Neural progenitor cell (in vitro differentiated cells): ENCODE measurements around the gene CDK10. TPM values are rescaled to one million over a fixed set of nuclear protein-coding genes. Genes with fewer than 3 reads are reported as not detected.
"Not testable (repeated sequence)": the region's sequence is repeated elsewhere in the genome, so short reads cannot be mapped to it uniquely, and the experiment has no call there.

Experiments
- DNase-seq: peaks from one replicate; pipeline ENCODE4 v3.0.0-alpha.2; 2016; ENCODE audit warnings: low spot score
- H2AFZ ChIP-seq: fragments of 200-600 bp; sonication (generic); replicated peaks from 2 replicates; pipeline ENCODE4 v1.6.1; 2016; ENCODE audit warnings: antibody characterized with exemption
- H3F3A ChIP-seq: fragments of 200-600 bp; sonication (generic); 2 replicates; pipeline ENCODE4 v1.6.1; 2016; ENCODE audit warnings: antibody characterized with exemption, low read depth
- H3K27ac ChIP-seq: fragments of 200-600 bp; sonication (generic); 2 replicates; pipeline ENCODE4 v1.5.1; 2016; ENCODE audit warnings: mild to moderate bottlenecking
- H3K27me3 ChIP-seq: fragments of 200-600 bp; sonication (generic); 2 replicates; pipeline ENCODE4 v1.6.1; 2016; ENCODE audit warnings: mild to moderate bottlenecking, moderate library complexity
- H3K36me3 ChIP-seq: fragments of 200-600 bp; sonication (generic); 2 replicates; pipeline ENCODE4 v1.5.1; 2016
- H3K4me1 ChIP-seq: fragments of 200-600 bp; sonication (generic); 2 replicates; pipeline ENCODE4 v1.6.1; 2016; ENCODE audit warnings: mixed run types
- H3K4me2 ChIP-seq: fragments of 200-600 bp; sonication (generic); 2 replicates; pipeline ENCODE4 v1.6.1; 2016
- H3K4me3 ChIP-seq: fragments of 200-600 bp; sonication (generic); 2 replicates; pipeline ENCODE4 v1.5.1; 2016
- H3K79me2 ChIP-seq: fragments of 200-600 bp; sonication (generic); 2 replicates; pipeline ENCODE4 v1.6.1; 2016; ENCODE audit warnings: low read depth
- H3K9ac ChIP-seq: fragments of 200-600 bp; sonication (generic); 2 replicates; pipeline ENCODE4 v1.6.1; 2016
- H3K9me3 ChIP-seq: fragments of 200-600 bp; sonication (generic); 2 replicates; pipeline ENCODE4 v1.5.1; 2016; ENCODE audit warnings: low read depth
- H4K20me1 ChIP-seq: fragments of 200-600 bp; sonication (generic); 2 replicates; pipeline ENCODE4 v1.6.1; 2016; ENCODE audit warnings: low read depth
- H3K27ac Mint-ChIP-seq: 3 replicates; pipeline ENCODE4 v1.8.0; 2021; ENCODE audit warnings: mixed read lengths
- H3K27me3 Mint-ChIP-seq: 2 replicates; pipeline ENCODE4 v1.8.0; 2022; ENCODE audit warnings: low read depth, mild to moderate bottlenecking, inconsistent platforms, moderate library complexity, mixed read lengths; ENCODE audit not compliant: insufficient read depth
- H3K36me3 Mint-ChIP-seq: 3 replicates; pipeline ENCODE4 v1.8.0; 2021; ENCODE audit warnings: mixed read lengths
- H3K4me1 Mint-ChIP-seq: 3 replicates; pipeline ENCODE4 v1.8.0; 2021; ENCODE audit warnings: mixed read lengths
- H3K4me3 Mint-ChIP-seq: 3 replicates; pipeline ENCODE4 v1.8.0; 2021; ENCODE audit warnings: mild to moderate bottlenecking, moderate library complexity, mixed read lengths
- H3K9me3 Mint-ChIP-seq: 3 replicates; pipeline ENCODE4 v1.8.0; 2020; ENCODE audit warnings: mixed read lengths
- EZH2 ChIP-seq: fragments of 200-600 bp; sonication (generic); IDR thresholded peaks from 2 replicates; pipeline ENCODE4 v1.6.1; 2017; ENCODE audit warnings: antibody characterized with exemption, mild to moderate bottlenecking, moderate library complexity
- EZH2phosphoT487 ChIP-seq: fragments of 200-600 bp; sonication (generic); IDR thresholded peaks from 2 replicates; pipeline ENCODE4 v1.6.1; 2017; ENCODE audit warnings: antibody characterized with exemption
- total RNA-seq: library from RNA; depleted of rRNA; stranded (reverse); fragments of >200 nt; gene quantifications from 2 replicates; pipeline ENCODE4 v1.2.3, GENCODE V29; 2015; ENCODE audit warnings: low replicate concordance
- TF ChIP-seq, protein P1 (sequence below): fragments of 200-600 bp; sonication (generic); IDR thresholded peaks from 2 replicates; pipeline ENCODE4 v1.5.1; 2017; ENCODE audit warnings: antibody characterized with exemption, mild to moderate bottlenecking

CDK10 gene
- total RNA-seq, 1 donor from 2014 or later: 75.6 TPM

DNA sequence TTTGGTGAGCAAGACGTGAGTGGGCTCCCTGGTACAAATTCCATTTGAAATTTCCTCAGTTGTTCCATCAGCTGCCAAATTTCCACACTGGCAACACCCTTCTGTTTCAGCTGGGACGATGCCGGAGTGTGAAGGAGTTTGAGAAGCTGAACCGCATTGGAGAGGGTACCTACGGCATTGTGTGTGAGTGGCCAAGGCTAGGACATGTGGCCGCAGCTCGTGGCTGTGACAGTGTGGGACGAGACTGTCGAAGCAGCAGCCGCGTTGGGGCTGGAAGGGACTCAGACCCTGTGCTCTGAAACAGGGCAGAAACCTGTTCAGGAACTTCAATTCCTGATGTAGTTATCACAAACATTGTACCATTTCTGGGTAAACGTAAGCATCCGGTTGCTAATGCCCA is 2.7 kb downstream of the CDK10 start:
- peaks cover 14% of the 10 kb centered on the region for H3K4me1 Mint-ChIP-seq
- no peak for DNase-seq

DNA sequence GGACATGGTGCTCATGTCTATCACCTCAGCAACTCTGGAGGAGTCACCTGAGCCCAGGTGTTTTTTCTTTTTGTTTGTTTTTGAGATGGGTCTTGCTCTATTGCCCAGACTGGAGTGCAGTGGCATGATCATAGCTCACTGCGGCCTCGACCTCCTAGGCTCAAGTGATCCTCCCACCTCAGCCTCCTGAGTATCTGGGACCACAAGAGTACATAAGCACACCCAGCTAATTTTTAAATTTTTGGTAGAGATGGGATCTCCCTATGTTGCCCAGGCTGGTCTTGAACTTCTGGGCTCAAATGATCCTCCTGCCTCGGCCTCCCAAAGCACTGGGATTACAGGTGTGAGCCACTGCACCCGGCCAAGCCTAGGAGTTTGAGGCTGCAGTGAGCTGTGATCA is 3.1 kb downstream of the CDK10 start:
- not testable (repeated sequence) for H3K4me3 Mint-ChIP-seq, H2AFZ ChIP-seq, H3F3A ChIP-seq, H3K27ac Mint-ChIP-seq, H4K20me1 ChIP-seq, H3K4me1 ChIP-seq, H3K9me3 ChIP-seq, H3K9ac ChIP-seq, H3K27ac ChIP-seq, H3K9me3 Mint-ChIP-seq, H3K27me3 ChIP-seq, H3K4me2 ChIP-seq, H3K36me3 ChIP-seq, DNase-seq, H3K4me3 ChIP-seq
- Mint-ChIP-seq H3K4me1 (peaks cover 14% of the 10 kb centered on the region), H3K36me3 (peaks cover 25% of the 10 kb centered on the region), H3K27me3 (peaks cover 14% of the 10 kb centered on the region)
- peaks cover 31% of the 10 kb centered on the region for H3K79me2 ChIP-seq

More for the DNA sequence above, 2.7 kb downstream of the CDK10 start:
- Histone ChIP-seq H3K9ac (no peak overlapping the region), H2AFZ (no peak overlapping the region), H3K9me3 (no peaks in the 10 kb centered on the region), H3K79me2 (peaks cover 31% of the 10 kb centered on the region), H3K27me3 (no peaks in the 10 kb centered on the region), H3K4me3 (no peak overlapping the region), H3K36me3 (no peaks in the 10 kb centered on the region), H3K4me2 (no peak overlapping the region), H3K4me1 (peaks cover 5% of the 10 kb centered on the region), H3F3A (peaks cover 7% of the 10 kb centered on the region), H3K27ac (no peak overlapping the region), H4K20me1 (no peaks in the 10 kb centered on the region)
- TF ChIP-seq, protein P1, sequence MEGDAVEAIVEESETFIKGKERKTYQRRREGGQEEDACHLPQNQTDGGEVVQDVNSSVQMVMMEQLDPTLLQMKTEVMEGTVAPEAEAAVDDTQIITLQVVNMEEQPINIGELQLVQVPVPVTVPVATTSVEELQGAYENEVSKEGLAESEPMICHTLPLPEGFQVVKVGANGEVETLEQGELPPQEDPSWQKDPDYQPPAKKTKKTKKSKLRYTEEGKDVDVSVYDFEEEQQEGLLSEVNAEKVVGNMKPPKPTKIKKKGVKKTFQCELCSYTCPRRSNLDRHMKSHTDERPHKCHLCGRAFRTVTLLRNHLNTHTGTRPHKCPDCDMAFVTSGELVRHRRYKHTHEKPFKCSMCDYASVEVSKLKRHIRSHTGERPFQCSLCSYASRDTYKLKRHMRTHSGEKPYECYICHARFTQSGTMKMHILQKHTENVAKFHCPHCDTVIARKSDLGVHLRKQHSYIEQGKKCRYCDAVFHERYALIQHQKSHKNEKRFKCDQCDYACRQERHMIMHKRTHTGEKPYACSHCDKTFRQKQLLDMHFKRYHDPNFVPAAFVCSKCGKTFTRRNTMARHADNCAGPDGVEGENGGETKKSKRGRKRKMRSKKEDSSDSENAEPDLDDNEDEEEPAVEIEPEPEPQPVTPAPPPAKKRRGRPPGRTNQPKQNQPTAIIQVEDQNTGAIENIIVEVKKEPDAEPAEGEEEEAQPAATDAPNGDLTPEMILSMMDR: no peak
- TF ChIP-seq EZH2 (no peak), EZH2phosphoT487 (no peak)
- Mint-ChIP-seq H3K27ac (no peak overlapping the region), H3K36me3 (peaks cover 28% of the 10 kb centered on the region), H3K9me3 (peaks cover 9% of the 10 kb centered on the region), H3K4me3 (no peak overlapping the region), H3K27me3 (peaks cover 17% of the 10 kb centered on the region)

GRCh38 chr16:89690392-89690901 is 4.0 kb downstream of the CDK10 start:
- H3K9me3 Mint-ChIP-seq: peaks cover 2% of the 10 kb centered on the region
- Histone ChIP-seq H3K4me1 (peaks cover 5% of the 10 kb centered on the region), H3K27ac (no peak overlapping the region), H3K4me2 (no peak overlapping the region), H3K9me3 (no peaks in the 10 kb centered on the region), H3F3A (peaks cover 7% of the 10 kb centered on the region), H3K4me3 (no peak overlapping the region), H2AFZ (no peak overlapping the region), H3K9ac (no peak overlapping the region), H3K27me3 (no peaks in the 10 kb centered on the region), H3K79me2 (peaks cover 31% of the 10 kb centered on the region), H3K36me3 (no peaks in the 10 kb centered on the region), H4K20me1 (no peaks in the 10 kb centered on the region)
- no peak for TF ChIP-seq EZH2phosphoT487
- TF ChIP-seq, protein P1: no peak
- no peak for TF ChIP-seq EZH2
- H3K27ac Mint-ChIP-seq: no peak overlapping the region
- H3K27me3 Mint-ChIP-seq: peaks cover 18% of the 10 kb centered on the region
- H3K4me3 Mint-ChIP-seq: no peak overlapping the region
- peaks cover 14% of the 10 kb centered on the region for H3K4me1 Mint-ChIP-seq
- DNase-seq: no peak
- H3K36me3 Mint-ChIP-seq: peaks cover 19% of the 10 kb centered on the region

DNA sequence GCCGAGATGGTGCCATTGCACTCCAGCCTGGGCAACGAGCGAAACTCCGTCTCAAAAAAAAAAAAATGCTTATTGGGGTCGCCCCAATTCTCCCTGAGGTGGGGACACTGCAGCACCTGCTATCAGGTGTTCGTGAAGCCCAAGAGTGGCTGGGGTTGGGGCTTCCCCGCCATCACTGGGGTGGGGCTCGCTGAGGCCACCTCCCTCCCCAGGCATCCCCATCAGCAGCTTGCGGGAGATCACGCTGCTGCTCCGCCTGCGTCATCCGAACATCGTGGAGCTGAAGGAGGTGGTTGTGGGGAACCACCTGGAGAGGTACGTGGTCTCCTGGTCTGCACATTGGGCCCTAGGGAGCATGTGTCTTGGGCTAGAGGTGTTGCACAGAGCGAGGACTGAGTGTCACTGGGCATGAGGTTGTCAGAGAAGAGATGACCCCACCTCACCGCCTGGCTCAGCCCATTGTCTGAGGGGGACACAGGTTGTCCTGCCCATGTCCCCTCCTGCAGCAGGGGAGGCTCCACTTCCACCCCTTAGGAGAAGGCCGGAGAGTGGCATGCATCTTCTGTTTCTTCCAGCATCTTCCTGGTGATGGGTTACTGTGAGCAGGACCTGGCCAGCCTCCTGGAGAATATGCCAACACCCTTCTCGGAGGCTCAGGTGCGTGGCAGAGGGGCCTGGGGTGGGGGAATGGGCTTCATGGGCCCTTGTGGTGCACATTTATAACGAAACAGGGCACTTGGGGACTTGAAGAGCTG is 4.9 kb downstream of the CDK10 start:
- H3K27me3 ChIP-seq: no peaks in the 10 kb centered on the region
- H3K4me1 Mint-ChIP-seq: peaks cover 10% of the 10 kb centered on the region
- TF ChIP-seq EZH2phosphoT487 (no peak), EZH2 (no peak)
- TF ChIP-seq, protein P1: no peak
- peaks cover 14% of the 10 kb centered on the region for H3K36me3 Mint-ChIP-seq
- H3K9ac ChIP-seq: no peak overlapping the region
- H3K27me3 Mint-ChIP-seq: peaks cover 16% of the 10 kb centered on the region
- H3K79me2 ChIP-seq: peaks cover 31% of the 10 kb centered on the region
- no peaks in the 10 kb centered on the region for H3K9me3 ChIP-seq
- no peaks in the 10 kb centered on the region for H3K36me3 ChIP-seq
- H3K27ac Mint-ChIP-seq: no peak overlapping the region
- no peak overlapping the region for H3K27ac ChIP-seq
- no peaks in the 10 kb centered on the region for H3K9me3 Mint-ChIP-seq
- H3K4me3 Mint-ChIP-seq: no peak overlapping the region
- H3K4me1 ChIP-seq: peaks cover 5% of the 10 kb centered on the region
- H3F3A ChIP-seq: peaks cover 7% of the 10 kb centered on the region
- no peak overlapping the region for H3K4me2 ChIP-seq
- no peak overlapping the region for H2AFZ ChIP-seq
- no peaks in the 10 kb centered on the region for H4K20me1 ChIP-seq
- H3K4me3 ChIP-seq: no peak overlapping the region
- DNase-seq: no peak
